ENCODE results near the gene SLC17A5. TPM values are rescaled to one million over a fixed set of nuclear protein-coding genes. Genes with fewer than 3 reads are reported as not detected.

Gene SLC17A5
- total RNA-seq, result 6.3 and 7.5 TPM in 2 replicates

GRCh38 chr6:73653571-73654424, at the start of gene SLC17A5:
Gene SLC17A5, minus strand, starts transcription at chr6:73653992. Its CDS starts 106 bp downstream, at chr6:73653886.
- ATAC-seq (ENCODE audit: low read depth) (peak; percentile 90), DNase-seq (peak; percentile 85)
- no peaks in the 10 kb centered on the region for H3K27me3 Mint-ChIP-seq
- H3K4me1 Mint-ChIP-seq, result peaks cover 21% of the 10 kb centered on the region
- CTCF ChIA-PET, result interaction anchor here (0.8 to 2.7 kb wide), 11 partner anchors 12 to 202 kb away, joined by 3 to 22 read pairs (median 5); partner anchors contain the start of gene CGAS
- H3K9me3 Mint-ChIP-seq, result no peaks in the 10 kb centered on the region
- intact Hi-C loops (cut with micrococcal nuclease), result loop anchor here (1.0 to 5.0 kb wide), 12 partner anchors 21 to 1948 kb away; partner anchors contain the start of genes COX7A2, EEF1A1, KCNQ5 and SENP6
- POLR2A ChIA-PET, result interaction anchor here (0.6 to 3.4 kb wide), 20 partner anchors 10 to 1950 kb away, joined by 3 to 110 read pairs (median 6); partner anchors contain the start of genes CGAS, COX7A2, EEF1A1 and MTO1
- H3K27ac Mint-ChIP-seq, result peak within 1 kb of the TSS; percentile 93
- TF ChIP-seq CTCF (IDR thresholded peaks at IDR 0.05), result no peak
- H3K4me3 Mint-ChIP-seq, result peak within 1 kb of the TSS; percentile 98
- H3K36me3 Mint-ChIP-seq (ENCODE audit: low read depth), result peaks cover 16% of the 10 kb centered on the region

- no peak for TF ChIP-seq CTCF (IDR thresholded peaks at IDR 0.05)
- ATAC-seq (ENCODE audit: low read depth) (no peak), DNase-seq (no peak)
- no peaks in the 10 kb centered on the region for H3K36me3 Mint-ChIP-seq (ENCODE audit: low read depth)
- no peaks in the 10 kb centered on the region for H3K4me1 Mint-ChIP-seq
- H3K4me3 Mint-ChIP-seq, result no peak overlapping the region
- H3K27me3 Mint-ChIP-seq, result peaks cover 10% of the 10 kb centered on the region
- H3K27ac Mint-ChIP-seq, result no peak overlapping the region
- CTCF ChIA-PET, result interaction anchor here (1.0 kb wide), 1 partner anchor 10 kb away, joined by 3 read pairs; no protein-coding TSS in a partner anchor
- no peaks in the 10 kb centered on the region for H3K9me3 Mint-ChIP-seq
- POLR2A ChIA-PET, result no interaction called here
- intact Hi-C loops (cut with micrococcal nuclease), result no loop called here
Measured at GRCh38 chr6:73703466-73703865, 49.7 kb upstream of the SLC17A5 start.

GRCh38 chr6:73702444-73702843, 48.7 kb upstream of the SLC17A5 start:
- Mint-ChIP-seq H3K36me3 (ENCODE audit: low read depth) (no peaks in the 10 kb centered on the region), H3K27ac (no peak overlapping the region), H3K27me3 (peaks cover 15% of the 10 kb centered on the region), H3K9me3 (no peaks in the 10 kb centered on the region), H3K4me1 (no peaks in the 10 kb centered on the region), H3K4me3 (no peak overlapping the region)
- ATAC-seq (ENCODE audit: low read depth) (no peak), DNase-seq (no peak)
- no peak for TF ChIP-seq CTCF (IDR thresholded peaks at IDR 0.05)
- ChIA-PET POLR2A (no interaction called here), CTCF (no interaction called here)
- intact Hi-C loops (cut with micrococcal nuclease), result no loop called here

- Mint-ChIP-seq H3K27me3 (peaks cover 32% of the 10 kb centered on the region), H3K36me3 (ENCODE audit: low read depth) (no peaks in the 10 kb centered on the region), H3K4me1 (peaks cover 23% of the 10 kb centered on the region), H3K4me3 (no peak overlapping the region), H3K27ac (no peak overlapping the region), H3K9me3 (no peaks in the 10 kb centered on the region)
- no peak for TF ChIP-seq CTCF (IDR thresholded peaks at IDR 0.05)
- DNase-seq (no peak), ATAC-seq (ENCODE audit: low read depth) (no peak)
- ChIA-PET POLR2A (no interaction called here), CTCF (no interaction called here)
- intact Hi-C loops (cut with micrococcal nuclease), result no loop called here
Measured at GRCh38 chr6:73699676-73700459, 46.1 kb upstream of the SLC17A5 start.

All from activated B cell treated with CpG ODN at 0.5 μM for 24 hours (primary cell).